Fibroblast of peridontal ligament (primary cell): ENCODE data around the gene COX7A2L.

ENCODE experiments used
- DNase-seq: peaks from one replicate; pipeline ENCODE4 v3.0.0-alpha.2; 2010; ENCODE audit errors: extremely low read depth

The COX7A2L gene

DNA sequence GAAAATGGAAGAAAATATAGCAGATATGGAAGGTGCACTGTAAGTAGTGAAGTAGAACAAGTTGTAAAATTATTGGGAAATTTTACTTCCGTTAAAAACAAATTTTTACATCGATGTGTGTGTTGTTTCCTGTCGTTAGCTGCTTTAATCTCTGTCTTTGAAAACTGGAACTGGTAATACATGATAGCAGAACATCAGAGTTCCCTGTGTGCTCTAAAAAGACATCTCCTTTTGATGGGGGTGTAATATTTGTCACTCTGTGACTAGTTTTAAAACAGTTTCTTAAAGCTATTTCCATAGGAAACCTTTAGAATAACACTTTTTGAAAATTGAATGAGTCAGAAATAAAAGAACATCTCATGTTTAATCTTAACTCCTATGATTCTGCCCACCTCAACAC, 43.5 kb downstream of the COX7A2L start:
- DNase-seq = no peak

DNA sequence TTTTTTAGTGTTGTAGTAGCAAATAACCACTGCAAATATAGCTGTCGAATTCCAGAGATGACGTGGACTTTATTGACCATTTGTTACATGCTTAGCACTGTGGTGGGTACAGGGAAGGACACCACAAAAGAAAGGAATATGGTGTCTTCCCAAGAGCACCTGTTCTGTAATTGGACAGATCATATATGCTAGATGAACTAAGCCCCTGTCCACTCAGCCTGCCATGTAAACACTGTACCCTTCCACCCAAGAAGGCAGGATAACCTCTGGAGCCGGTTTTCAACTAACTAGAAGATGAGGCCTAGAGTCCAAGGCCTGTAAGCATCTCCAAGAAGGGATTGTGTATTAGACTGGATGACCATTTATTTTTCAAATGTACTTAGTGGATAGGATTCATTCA, 44.1 kb downstream of the COX7A2L start:
- no peak for DNase-seq

DNA sequence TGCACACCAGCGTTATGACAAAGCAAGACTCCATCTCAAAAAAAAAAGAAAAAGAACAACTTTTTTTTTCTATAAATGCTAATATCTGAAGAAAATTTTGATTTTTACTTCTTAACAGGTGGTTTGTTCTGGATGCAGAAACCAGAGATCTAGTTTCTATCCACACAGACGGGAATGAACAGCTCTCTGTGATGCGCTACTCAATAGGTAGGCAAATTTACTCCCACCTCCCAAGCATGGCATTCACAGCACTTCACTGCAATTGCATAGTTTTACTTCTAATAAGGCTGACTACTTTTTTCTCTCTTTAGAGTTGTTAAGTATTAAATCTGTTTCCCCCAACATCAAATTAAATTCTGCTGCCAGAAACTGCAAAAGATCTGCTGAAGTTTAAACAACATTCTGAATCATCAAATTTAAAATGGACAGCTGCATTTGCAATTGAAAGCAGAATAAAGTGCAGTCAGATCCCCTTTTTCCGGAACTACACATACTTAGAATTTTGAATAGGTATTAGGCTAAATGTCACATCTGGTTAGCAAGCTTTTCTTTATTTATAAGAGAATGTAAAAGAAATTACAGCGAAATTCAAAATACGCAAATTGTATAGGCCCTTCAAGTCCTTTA, 45.1 kb downstream of the COX7A2L start:
- no peak for DNase-seq

DNA sequence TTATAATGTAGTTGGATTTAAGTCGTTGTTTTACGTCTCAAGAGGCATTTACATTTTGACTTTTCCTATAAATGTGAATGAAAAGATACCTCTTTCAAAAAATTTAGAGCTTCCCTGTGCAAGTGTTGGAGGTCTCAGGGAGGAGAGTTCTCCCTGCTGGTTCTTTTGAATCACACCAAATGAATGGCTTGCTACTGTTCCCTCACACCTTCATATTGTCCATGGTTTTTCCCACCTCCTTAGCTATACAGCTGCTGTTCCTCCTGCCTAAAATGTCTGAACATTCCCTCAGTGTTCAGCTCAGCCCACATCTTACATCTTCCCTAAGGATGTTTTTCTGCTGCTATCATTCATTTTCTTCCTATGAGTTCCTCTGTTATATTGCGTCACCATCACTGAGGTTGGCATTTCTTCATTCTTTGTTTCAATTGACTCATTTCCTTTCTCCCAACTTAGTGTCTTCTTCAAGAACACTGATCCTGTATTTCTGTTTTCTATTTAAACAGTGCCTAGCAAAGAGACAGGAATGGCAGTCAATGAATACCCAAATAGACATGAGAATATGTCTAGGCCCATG, 46.0 kb downstream of the COX7A2L start:
- DNase-seq = peak; percentile 96

DNA sequence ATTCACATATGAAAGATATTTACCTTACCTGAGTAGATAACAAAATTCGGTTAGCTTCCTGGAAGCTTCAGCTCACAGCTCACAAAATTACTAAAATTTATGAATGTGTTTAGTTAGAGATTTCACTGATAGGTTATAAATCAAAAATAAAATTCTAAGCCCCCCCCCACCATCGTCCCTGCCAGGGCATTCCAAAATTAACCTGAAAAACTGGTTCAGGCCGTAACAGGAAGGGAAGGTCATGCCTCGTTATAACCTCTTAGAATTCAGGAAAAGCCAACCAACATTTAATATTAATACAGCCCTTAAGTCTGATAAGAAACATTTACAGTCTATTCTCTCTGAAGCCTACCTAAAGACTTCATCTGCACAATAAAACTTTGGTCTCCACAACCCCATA, 48.9 kb downstream of the COX7A2L start:
- no peak for DNase-seq

DNA sequence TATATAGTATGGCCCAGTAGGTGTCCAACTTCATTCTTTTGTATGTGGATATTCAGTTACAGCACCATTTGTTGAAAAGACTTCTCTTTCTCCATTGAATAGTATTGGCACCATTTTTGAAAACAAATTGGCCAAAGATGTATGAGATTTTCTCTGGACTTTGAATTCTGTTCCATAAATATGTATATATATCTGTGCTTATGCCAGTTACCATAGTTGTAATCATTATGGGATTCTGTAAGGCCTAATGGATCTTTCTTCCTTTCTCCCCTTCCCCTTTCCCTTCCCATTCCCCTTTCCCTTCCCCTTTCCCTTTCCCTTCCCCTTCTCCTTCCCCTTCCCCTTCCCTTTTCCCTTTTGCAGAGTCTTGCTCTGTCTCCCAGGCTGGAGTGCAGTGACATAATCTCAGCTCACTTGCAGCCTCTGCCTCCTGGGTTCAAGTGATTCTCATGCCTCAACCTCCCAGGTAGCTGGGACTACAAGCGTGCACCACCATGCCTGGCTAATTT, 51.0 kb downstream of the COX7A2L start:
- DNase-seq = no peak

DNA sequence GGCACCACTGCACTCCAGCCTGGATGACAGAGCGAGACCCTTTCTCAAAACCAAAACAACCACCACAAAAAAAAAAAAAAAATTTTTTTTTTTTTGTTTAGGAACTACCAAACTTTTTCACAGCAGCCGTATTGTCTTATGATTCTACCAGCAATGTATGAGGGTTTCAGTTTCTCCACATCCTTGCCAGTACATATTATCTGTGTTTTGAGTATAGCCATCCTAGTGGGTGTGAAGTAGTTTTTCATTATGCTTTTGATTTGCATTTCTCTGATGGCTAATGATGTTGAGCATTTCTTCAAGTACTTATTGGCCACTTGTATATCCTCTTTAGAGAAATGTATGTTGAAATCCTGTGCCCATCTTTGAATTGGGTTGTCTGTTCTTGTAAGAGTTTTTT, 51.7 kb downstream of the COX7A2L start:
- no peak for DNase-seq

DNA sequence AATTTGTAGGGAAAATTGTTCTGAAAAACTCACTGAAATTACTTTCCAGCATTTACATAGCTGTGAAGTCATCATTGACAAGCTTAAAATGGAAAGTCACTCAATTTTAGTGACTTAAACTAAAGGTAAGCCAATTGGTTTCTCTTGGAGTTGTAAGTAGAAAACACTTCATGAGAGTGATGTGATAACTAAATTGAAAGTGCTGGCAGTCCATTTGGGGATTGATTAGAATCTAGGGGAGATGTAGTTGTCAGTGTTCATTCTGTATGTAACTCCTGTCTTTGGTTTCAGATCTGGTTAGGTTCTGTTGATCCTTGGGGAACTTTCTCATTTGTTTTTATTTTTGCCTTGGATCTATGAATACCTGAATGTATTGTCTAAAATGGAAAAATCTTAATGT, 53.8 kb downstream of the COX7A2L start:
- no peak for DNase-seq

DNA sequence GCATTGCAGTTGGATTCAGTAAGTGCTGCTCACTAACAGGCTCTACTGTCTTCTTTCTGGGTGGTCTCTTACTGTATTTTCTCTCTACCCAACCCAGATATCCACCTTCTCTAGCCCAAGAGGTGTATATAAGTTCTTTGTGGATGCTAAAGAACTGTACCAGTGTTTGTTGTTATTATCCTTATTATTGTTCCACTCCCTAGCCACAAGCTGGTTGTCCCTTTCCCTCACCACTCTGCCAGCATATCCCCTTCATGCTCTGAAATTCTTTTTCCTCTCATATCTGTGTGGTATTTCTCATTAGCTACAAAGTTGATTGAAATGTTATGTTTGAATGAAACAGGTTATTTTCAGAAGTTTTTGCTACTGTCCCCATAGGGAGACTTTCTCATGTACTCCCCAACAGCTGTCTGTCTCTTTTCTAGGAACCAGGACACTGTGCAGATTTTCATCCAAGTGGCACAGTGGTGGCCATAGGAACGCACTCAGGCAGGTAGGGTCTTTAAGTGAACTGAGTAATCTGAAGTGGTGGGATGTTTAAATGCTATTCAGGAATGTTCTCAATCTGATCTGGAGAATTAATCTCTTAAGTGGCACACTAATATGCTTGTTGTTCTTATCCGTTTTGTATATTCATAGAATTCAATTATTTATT, 56.8 kb downstream of the COX7A2L start:
- DNase-seq = no peak

DNA sequence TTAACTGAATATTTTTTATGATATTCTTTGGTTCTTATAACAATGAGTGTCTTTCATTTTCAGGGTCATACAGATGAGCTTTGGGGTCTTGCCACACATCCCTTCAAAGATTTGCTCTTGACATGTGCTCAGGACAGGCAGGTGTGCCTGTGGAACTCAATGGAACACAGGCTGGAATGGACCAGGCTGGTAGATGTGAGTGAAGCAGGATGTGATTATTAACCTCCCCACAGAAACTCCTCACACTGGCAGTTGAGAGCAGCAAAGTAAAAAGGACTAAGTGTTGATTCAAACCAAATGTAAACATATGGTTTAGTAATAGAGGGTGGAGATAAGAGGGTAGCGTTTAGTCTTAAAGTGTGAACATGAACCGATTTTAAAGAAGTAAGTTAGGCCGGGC, 57.8 kb downstream of the COX7A2L start:
- DNase-seq = no peak

DNA sequence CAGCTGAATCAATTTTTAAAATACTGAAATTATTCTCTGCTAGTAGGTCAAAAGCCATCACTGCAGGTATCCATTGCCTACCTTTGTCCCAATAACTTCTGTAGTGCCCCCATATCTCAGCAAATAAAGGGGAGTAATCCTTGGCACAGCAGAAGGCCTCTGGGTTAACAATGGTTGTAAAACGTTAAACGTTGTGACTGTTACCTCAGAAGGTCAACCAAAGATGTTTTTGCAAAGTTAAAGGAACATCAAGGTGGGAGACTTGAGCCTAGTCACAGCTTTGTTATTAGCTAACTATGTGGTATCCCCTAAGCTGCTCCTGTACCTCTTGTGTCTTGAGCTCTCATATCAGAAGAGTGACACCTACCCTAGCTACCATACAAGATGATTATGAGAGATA, 60.5 kb downstream of the COX7A2L start:
- no peak for DNase-seq
